Measurements from ENCODE around the gene LRP3.
"Not testable (repeated sequence)": the region's sequence is repeated elsewhere in the genome, so short reads cannot be mapped to it uniquely, and the experiment has no call there.

LRP3 gene

GRCh38 chr19:33193865-33194362, at the start of gene LRP3:
Gene LRP3 (plus strand): TSS chr19:33194330. CDS start chr19:33194786, 456 bp downstream.
- Mint-ChIP-seq H3K4me3 (peak within 1 kb of the TSS; percentile 70 to 74), H3K27me3 (peaks cover 37 to 55% of the 10 kb centered on the region in 2 donors)

GRCh38 chr19:33146209-33146608, 47.9 kb upstream of the LRP3 start:
- ATAC-seq (replicated peaks) = no peak
- H3K9me3 Mint-ChIP-seq = no peaks in the 10 kb centered on the region

More at GRCh38 chr19:33193865-33194362, at the start of gene LRP3:
- H3K9me3 Mint-ChIP-seq = no peaks in the 10 kb centered on the region
- no peak within 1 kb of the TSS for H3K27ac Mint-ChIP-seq
- no peaks in the 10 kb centered on the region for H3K36me3 Mint-ChIP-seq
- ATAC-seq (replicated peaks) = peak in 1 of 2 donors; percentile 34
- H3K4me1 Mint-ChIP-seq = peaks cover 0 to 5% of the 10 kb centered on the region in 2 donors
- no peak for DNase-seq

GRCh38 chr19:33147538-33147937, 46.6 kb upstream of the LRP3 start:
- no peak for ATAC-seq (replicated peaks)
- no peak overlapping the region for H3K4me3 Mint-ChIP-seq

More at GRCh38 chr19:33146209-33146608, 47.9 kb upstream of the LRP3 start:
- Mint-ChIP-seq H3K27ac (no peak overlapping the region), H3K4me3 (no peak overlapping the region), H3K36me3 (no peaks in the 10 kb centered on the region), H3K4me1 (peaks cover 3 to 6% of the 10 kb centered on the region in 2 donors), H3K27me3 (peaks cover 12 to 15% of the 10 kb centered on the region in 2 donors)
- no peak for DNase-seq

GRCh38 chr19:33150852-33151518, 43.1 kb upstream of the LRP3 start:
- DNase-seq (no peak), ATAC-seq (replicated peaks) (no peak)
- Mint-ChIP-seq H3K36me3 (no peaks in the 10 kb centered on the region), H3K27me3 (peaks cover 6 to 8% of the 10 kb centered on the region in 2 donors), H3K4me3 (no peak overlapping the region), H3K9me3 (no peaks in the 10 kb centered on the region), H3K4me1 (no peaks in the 10 kb centered on the region), H3K27ac (no peak overlapping the region)

More at GRCh38 chr19:33147538-33147937, 46.6 kb upstream of the LRP3 start:
- H3K27ac Mint-ChIP-seq = no peak overlapping the region
- H3K36me3 Mint-ChIP-seq = no peaks in the 10 kb centered on the region
- H3K4me1 Mint-ChIP-seq = peaks cover 3 to 6% of the 10 kb centered on the region in 2 donors
- DNase-seq = no peak
- peaks cover 0 to 7% of the 10 kb centered on the region in 2 donors for H3K27me3 Mint-ChIP-seq
- H3K9me3 Mint-ChIP-seq = no peaks in the 10 kb centered on the region

GRCh38 chr19:33152176-33152575, 42.0 kb upstream of the LRP3 start:
- H3K4me1 Mint-ChIP-seq = no peaks in the 10 kb centered on the region
- ATAC-seq (replicated peaks) = no peak
- H3K4me3 Mint-ChIP-seq = no peak overlapping the region
- no peak for DNase-seq
- no peaks in the 10 kb centered on the region for H3K36me3 Mint-ChIP-seq
- H3K9me3 Mint-ChIP-seq = no peaks in the 10 kb centered on the region
- peaks cover 4 to 6% of the 10 kb centered on the region in 2 donors for H3K27me3 Mint-ChIP-seq
- H3K27ac Mint-ChIP-seq = no peak overlapping the region

- ATAC-seq (replicated peaks); H3K9me3 Mint-ChIP-seq; H3K4me1 Mint-ChIP-seq; H3K27me3 Mint-ChIP-seq; H3K27ac Mint-ChIP-seq; DNase-seq; H3K36me3 Mint-ChIP-seq; H3K4me3 Mint-ChIP-seq: not testable (repeated sequence)
Observed at GRCh38 chr19:33152625-33153024, 41.5 kb upstream of the LRP3 start.

GRCh38 chr19:33154313-33154712, 39.8 kb upstream of the LRP3 start:
- not testable (repeated sequence) for ATAC-seq (replicated peaks); H3K4me3 Mint-ChIP-seq; H3K27me3 Mint-ChIP-seq; H3K9me3 Mint-ChIP-seq; DNase-seq; H3K4me1 Mint-ChIP-seq; H3K36me3 Mint-ChIP-seq; H3K27ac Mint-ChIP-seq

GRCh38 chr19:33156334-33156733, 37.8 kb upstream of the LRP3 start:
- H3K4me1 Mint-ChIP-seq = peaks cover 7 to 9% of the 10 kb centered on the region in 2 donors
- H3K27ac Mint-ChIP-seq = no peak overlapping the region
- DNase-seq = no peak
- H3K4me3 Mint-ChIP-seq = no peak overlapping the region
- no peaks in the 10 kb centered on the region for H3K9me3 Mint-ChIP-seq
- no peak for ATAC-seq (replicated peaks)
- H3K27me3 Mint-ChIP-seq = peaks cover 4 to 6% of the 10 kb centered on the region in 2 donors
- H3K36me3 Mint-ChIP-seq = peaks cover 0 to 4% of the 10 kb centered on the region in 2 donors

GRCh38 chr19:33157906-33158305, 36.2 kb upstream of the LRP3 start:
- peaks cover 0 to 4% of the 10 kb centered on the region in 2 donors for H3K36me3 Mint-ChIP-seq
- H3K4me1 Mint-ChIP-seq = peaks cover 7 to 9% of the 10 kb centered on the region in 2 donors
- H3K4me3 Mint-ChIP-seq = no peak overlapping the region
- ATAC-seq (replicated peaks) (no peak), DNase-seq (no peak)
- no peaks in the 10 kb centered on the region for H3K9me3 Mint-ChIP-seq
- H3K27me3 Mint-ChIP-seq = peaks cover 4 to 6% of the 10 kb centered on the region in 2 donors
- H3K27ac Mint-ChIP-seq = no peak overlapping the region

- peaks cover 7 to 9% of the 10 kb centered on the region in 2 donors for H3K4me1 Mint-ChIP-seq
- no peak overlapping the region for H3K27ac Mint-ChIP-seq
- H3K36me3 Mint-ChIP-seq = peaks cover 0 to 4% of the 10 kb centered on the region in 2 donors
- no peak for ATAC-seq (replicated peaks)
- H3K9me3 Mint-ChIP-seq = no peaks in the 10 kb centered on the region
- peaks cover 4 to 6% of the 10 kb centered on the region in 2 donors for H3K27me3 Mint-ChIP-seq
- DNase-seq = no peak
- no peak overlapping the region for H3K4me3 Mint-ChIP-seq
Observed at GRCh38 chr19:33158365-33158764, 35.8 kb upstream of the LRP3 start.

- Mint-ChIP-seq H3K27ac (no peak overlapping the region), H3K9me3 (no peaks in the 10 kb centered on the region), H3K36me3 (peaks cover 0 to 4% of the 10 kb centered on the region in 2 donors), H3K4me1 (peaks cover 7 to 9% of the 10 kb centered on the region in 2 donors), H3K27me3 (peaks cover 4% of the 10 kb centered on the region in 2 donors), H3K4me3 (no peak overlapping the region)
- ATAC-seq (replicated peaks) (no peak), DNase-seq (no peak)
Observed at GRCh38 chr19:33159149-33159548, 35.0 kb upstream of the LRP3 start.

- no peak overlapping the region for H3K4me3 Mint-ChIP-seq
- H3K27ac Mint-ChIP-seq = no peak overlapping the region
- H3K9me3 Mint-ChIP-seq = no peaks in the 10 kb centered on the region
- DNase-seq (no peak), ATAC-seq (replicated peaks) (no peak)
- H3K4me1 Mint-ChIP-seq = peaks cover 8 to 12% of the 10 kb centered on the region in 2 donors
- peaks cover 2 to 4% of the 10 kb centered on the region in 2 donors for H3K36me3 Mint-ChIP-seq
- no peaks in the 10 kb centered on the region for H3K27me3 Mint-ChIP-seq
Observed at GRCh38 chr19:33159893-33160292, 34.2 kb upstream of the LRP3 start.

GRCh38 chr19:33161201-33161600, 32.9 kb upstream of the LRP3 start:
- no peak overlapping the region for H3K27ac Mint-ChIP-seq
- H3K4me1 Mint-ChIP-seq = peaks cover 9 to 13% of the 10 kb centered on the region in 2 donors
- ATAC-seq (replicated peaks) (no peak), DNase-seq (no peak)
- peaks cover 4% of the 10 kb centered on the region in 2 donors for H3K36me3 Mint-ChIP-seq
- H3K4me3 Mint-ChIP-seq = no peak overlapping the region
- no peaks in the 10 kb centered on the region for H3K27me3 Mint-ChIP-seq
- no peaks in the 10 kb centered on the region for H3K9me3 Mint-ChIP-seq

- no peak for DNase-seq
- H3K4me3 Mint-ChIP-seq = no peak overlapping the region
- ATAC-seq (replicated peaks) = no peak
- peaks cover 5 to 7% of the 10 kb centered on the region in 2 donors for H3K9me3 Mint-ChIP-seq
- H3K36me3 Mint-ChIP-seq = peaks cover 12 to 14% of the 10 kb centered on the region in 2 donors
- no peaks in the 10 kb centered on the region for H3K27me3 Mint-ChIP-seq
- peaks cover 9 to 13% of the 10 kb centered on the region in 2 donors for H3K4me1 Mint-ChIP-seq
- no peak overlapping the region for H3K27ac Mint-ChIP-seq
Observed at GRCh38 chr19:33163481-33163880, 30.6 kb upstream of the LRP3 start.

GRCh38 chr19:33166037-33166436, 28.1 kb upstream of the LRP3 start:
- not testable (repeated sequence) for H3K27ac Mint-ChIP-seq; H3K27me3 Mint-ChIP-seq; DNase-seq; H3K4me3 Mint-ChIP-seq; ATAC-seq (replicated peaks)
- Mint-ChIP-seq H3K9me3 (peaks cover 9 to 11% of the 10 kb centered on the region in 2 donors), H3K36me3 (peaks cover 19% of the 10 kb centered on the region in 2 donors), H3K4me1 (peaks cover 6 to 10% of the 10 kb centered on the region in 2 donors)
